ENCODE results near the gene TMPRSS11D.

- no peak for TF ChIP-seq POLR2A (IDR thresholded peaks at IDR 0.05; ENCODE audit: low read depth, low read length)
- TF ChIP-seq CTCF (conservative IDR thresholded peaks at IDR 0.05; ENCODE audit: low read depth, low read length) = no peak
- no peak for TF ChIP-seq RCOR1 (IDR thresholded peaks at IDR 0.05; ENCODE audit: insufficient replicate concordance, low read length)
- TF ChIP-seq USF2 (IDR thresholded peaks at IDR 0.05; ENCODE audit: low read depth, low read length) = no peak
- no peak for TF ChIP-seq RFX5 (IDR thresholded peaks at IDR 0.05; ENCODE audit: low read depth, low read length)
- no peak for TF ChIP-seq MAZ (IDR thresholded peaks at IDR 0.05; ENCODE audit: borderline replicate concordance, low read depth, low read length)
- no peak for TF ChIP-seq SMC3 (IDR thresholded peaks at IDR 0.05; ENCODE audit: low read depth, low read length)
- TF ChIP-seq MAFK (IDR thresholded peaks at IDR 0.05; ENCODE audit: low read depth, low read length) = no peak
- TF ChIP-seq RAD21 (IDR thresholded peaks at IDR 0.05; ENCODE audit: low read length) = no peak
- no peak for TF ChIP-seq MXI1 (IDR thresholded peaks at IDR 0.05; ENCODE audit: borderline replicate concordance, low read depth, low read length)
- no peak for TF ChIP-seq CHD1 (IDR thresholded peaks at IDR 0.05; ENCODE audit: low read depth, low read length)
- no peak for TF ChIP-seq CEBPB (IDR thresholded peaks at IDR 0.05; ENCODE audit: low read depth, low read length)
- TF ChIP-seq BHLHE40 (IDR thresholded peaks at IDR 0.05; ENCODE audit: low read depth, low read length) = no peak
- no peak for TF ChIP-seq FOS (IDR thresholded peaks at IDR 0.05; ENCODE audit: low read depth, low read length)
Measured at GRCh38 chr4:67883902-67884301, at the start of gene TMPRSS11D.
